Raji (cell line): ENCODE data around the gene MAP2K7.

Source experiments
- POLR2A ChIP-seq: IDR thresholded peaks from 2 replicates; pipeline ENCODE4 v1.6.1; 2011; ENCODE audit warnings: low read depth, low read length, control low read depth; ENCODE audit not compliant: insufficient read depth

MAP2K7 gene

GRCh38 chr19:7941895-7942596 is 38.4 kb downstream of the MAP2K7 start:
- no peak for TF ChIP-seq POLR2A

DNA sequence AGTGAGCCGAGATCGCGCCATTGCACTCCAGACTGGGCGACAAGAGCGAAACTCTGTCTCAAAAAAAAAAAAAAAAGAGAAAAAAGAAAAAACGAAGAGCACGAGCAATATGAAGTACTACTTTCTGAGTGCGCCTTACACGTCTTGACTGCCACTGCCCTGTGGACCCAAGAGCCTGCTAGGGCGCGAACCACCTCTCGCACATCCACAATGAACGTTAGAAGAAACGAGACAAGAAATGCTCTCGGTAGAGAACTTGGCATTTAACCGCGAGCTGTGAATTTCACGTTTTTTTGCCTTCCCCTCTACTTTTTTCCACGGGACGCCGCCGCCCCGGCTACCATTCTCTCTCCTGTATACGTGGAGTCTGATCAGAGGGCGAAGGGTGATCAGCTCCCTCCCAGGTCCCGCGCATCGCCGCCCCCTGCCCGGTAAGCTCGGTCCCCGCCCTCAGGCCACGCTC is 39.3 kb downstream of the MAP2K7 start:
- TF ChIP-seq POLR2A: no peak

- peak; percentile 100 for TF ChIP-seq POLR2A
These were observed 39.9 kb downstream of the MAP2K7 start, which contains the start of gene TIMM44 for GRCh38 chr19:7943444-7944176. Gene TIMM44 (minus strand): TSS chr19:7943666. CDS start chr19:7943651, 15 bp downstream.

DNA sequence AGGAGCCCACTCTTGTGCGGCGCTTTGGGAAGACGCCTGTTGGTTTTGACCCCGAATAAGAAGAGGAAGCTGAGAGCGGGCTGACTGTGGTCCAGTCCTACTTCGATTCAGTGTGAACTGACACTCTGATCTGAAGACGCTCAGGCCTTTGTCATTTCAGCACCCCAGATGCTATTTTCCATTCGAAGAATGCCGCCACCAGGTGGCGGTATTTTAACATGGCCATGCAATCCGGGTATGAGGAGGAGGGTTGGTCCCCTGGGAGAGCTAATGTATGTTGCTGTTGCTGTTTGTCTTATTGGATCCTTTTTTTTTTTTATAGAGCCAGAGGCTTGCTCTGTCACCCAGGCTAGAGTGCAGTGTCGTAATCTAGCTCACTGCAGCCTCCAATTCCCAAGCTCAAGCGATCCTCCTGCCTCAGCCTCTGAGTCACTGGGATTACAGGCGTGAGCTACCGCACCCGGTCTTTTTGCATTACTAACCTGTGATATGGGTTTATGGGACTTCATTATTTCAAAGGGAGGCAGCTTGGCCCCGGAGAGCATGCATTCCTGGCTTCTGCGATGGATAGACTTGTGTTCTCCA is 40.6 kb downstream of the MAP2K7 start:
- TF ChIP-seq POLR2A: no peak

DNA sequence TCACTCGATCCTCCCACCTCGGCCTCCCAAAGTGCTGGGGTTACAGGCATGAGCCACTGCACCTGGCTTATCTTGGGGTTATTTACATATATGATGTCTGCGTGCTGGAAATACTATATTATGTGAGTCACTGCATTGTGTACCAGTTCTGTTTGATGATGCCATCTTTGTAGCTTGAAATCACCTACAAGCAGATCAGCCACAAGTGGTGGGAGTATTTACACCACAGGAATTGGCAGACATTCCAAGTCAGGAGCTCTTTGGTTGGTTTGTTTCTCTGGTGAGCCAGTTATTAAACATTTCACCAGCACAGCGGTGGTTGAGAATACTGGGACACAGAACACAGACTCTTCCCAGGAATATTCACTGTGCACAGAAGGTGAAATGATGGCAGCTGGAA is 44.3 kb downstream of the MAP2K7 start:
- TF ChIP-seq POLR2A: no peak

DNA sequence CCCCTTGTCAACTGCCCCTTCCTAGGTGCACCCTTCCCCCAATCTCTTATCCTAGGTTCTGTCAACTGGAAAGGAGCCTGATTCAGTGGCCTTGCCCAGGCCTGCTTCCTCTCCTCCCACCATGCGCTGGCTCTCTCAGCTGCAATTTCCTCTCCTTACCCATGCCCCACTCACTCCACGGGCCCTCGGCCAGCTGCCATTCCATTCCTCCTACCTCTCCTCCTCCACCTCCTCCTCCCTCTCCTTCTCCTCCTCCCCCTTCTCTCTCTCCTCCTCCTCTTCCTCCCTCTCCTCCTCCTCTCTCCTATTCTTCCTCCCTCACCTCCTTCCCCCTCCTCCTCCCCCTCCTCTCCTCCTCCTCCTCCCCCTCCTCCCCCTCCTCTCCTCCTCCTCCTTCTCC is 49.4 kb downstream of the MAP2K7 start:
- TF ChIP-seq POLR2A: no peak

DNA sequence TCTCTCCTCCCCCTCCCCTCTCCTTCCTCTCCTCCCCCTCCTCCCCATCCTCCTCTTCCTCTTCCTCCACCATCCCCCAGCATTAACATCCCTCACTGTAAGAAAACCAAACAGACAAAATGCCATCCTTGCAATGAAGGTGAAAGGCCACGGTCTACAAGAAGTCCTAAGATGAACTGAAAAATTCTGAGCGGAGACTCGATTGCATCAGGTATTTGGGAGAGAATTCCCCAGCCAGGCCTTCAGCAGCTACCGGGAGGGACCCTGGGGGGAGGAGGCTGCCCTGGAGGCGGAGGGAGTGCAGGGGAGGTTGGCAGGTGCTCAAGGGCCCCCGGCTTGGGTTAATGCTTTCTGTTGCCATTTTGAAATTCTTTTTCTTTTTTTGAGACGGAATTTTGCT is 49.9 kb downstream of the MAP2K7 start:
- no peak for TF ChIP-seq POLR2A

- no peak for TF ChIP-seq POLR2A
These were observed 52.0 kb downstream of the MAP2K7 start for GRCh38 chr19:7955696-7956095.

DNA sequence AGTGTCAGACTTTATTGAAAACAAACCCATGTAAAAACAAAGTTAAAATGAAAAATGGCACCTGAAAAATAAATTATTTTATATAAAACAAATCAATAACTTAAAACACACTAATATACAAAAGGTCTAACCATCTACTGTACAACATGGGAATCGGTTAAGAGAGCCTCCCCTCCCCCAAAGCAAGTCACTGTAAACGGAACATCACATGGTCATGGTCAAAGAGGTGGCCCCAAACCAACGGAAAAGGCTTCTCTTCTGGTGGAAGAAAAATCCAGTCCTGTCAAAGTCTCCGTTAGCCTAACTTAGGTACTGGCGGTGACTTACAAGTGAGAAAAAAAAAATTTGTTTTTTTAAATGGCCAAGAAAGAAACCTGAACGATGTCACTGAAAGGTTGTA is 55.5 kb downstream of the MAP2K7 start:
- TF ChIP-seq POLR2A: no peak

- TF ChIP-seq POLR2A: no peak
These were observed 58.4 kb downstream of the MAP2K7 start for GRCh38 chr19:7961920-7962626.

- no peak for TF ChIP-seq POLR2A
These were observed 59.1 kb downstream of the MAP2K7 start for GRCh38 chr19:7962644-7963268.

GRCh38 chr19:7963566-7963965 is 59.9 kb downstream of the MAP2K7 start:
- no peak for TF ChIP-seq POLR2A
